Measurements from ENCODE around the gene TAF13. TPM values are rescaled to one million over a fixed set of nuclear protein-coding genes. Genes with fewer than 3 reads are reported as not detected.
A peak's percentile ranks its signal among the peaks of the same experiment; 100 is the strongest.
"Not testable (repeated sequence)": the region's sequence is repeated elsewhere in the genome, so short reads cannot be mapped to it uniquely, and the experiment has no call there.

Gene TAF13
- total RNA-seq, 1 donor from 2014 or later = 68.0 TPM

GRCh38 chr1:109046671-109047070 lies 29.1 kb downstream of the TAF13 start:
- DNase-seq = no peak

GRCh38 chr1:109045595-109045994 lies 30.2 kb downstream of the TAF13 start:
- no peak for DNase-seq

GRCh38 chr1:109041621-109042468 lies 34.0 kb downstream of the TAF13 start, which contains the start of gene WDR47:
TSS of gene WDR47 (minus strand) at chr1:109042102. CDS start at chr1:109023512, 18,590 bp downstream.
- peak; percentile 97 for DNase-seq

GRCh38 chr1:109040989-109041620 lies 34.7 kb downstream of the TAF13 start:
- DNase-seq = peak; percentile 55

- no peak for DNase-seq
Measured at GRCh38 chr1:109040627-109040988, 35.2 kb downstream of the TAF13 start.

GRCh38 chr1:109034382-109034781 lies 41.4 kb downstream of the TAF13 start:
- no peak for DNase-seq

GRCh38 chr1:109029493-109029892 lies 46.3 kb downstream of the TAF13 start:
- not testable (repeated sequence) for DNase-seq

- DNase-seq = no peak
Measured at GRCh38 chr1:109027841-109028240, 48.0 kb downstream of the TAF13 start.

GRCh38 chr1:109025694-109026093 lies 50.1 kb downstream of the TAF13 start:
- DNase-seq = no peak

- DNase-seq = no peak
Measured at GRCh38 chr1:109024646-109025045, 51.2 kb downstream of the TAF13 start.

GRCh38 chr1:109020693-109021257 lies 55.0 kb downstream of the TAF13 start:
- no peak for DNase-seq

- not testable (repeated sequence) for DNase-seq
Measured at GRCh38 chr1:109017719-109018118, 58.1 kb downstream of the TAF13 start.

- DNase-seq = no peak
Measured at GRCh38 chr1:109017134-109017533, 58.7 kb downstream of the TAF13 start.

Small RNAs within 50 kb of the gene (small RNA-seq; reads per million reads assigned to genes)
- gene AL356488.2 (ENCODE audit: low replicate concordance) (not detected), gene BX679664.1 (ENCODE audit: low replicate concordance) (not detected)

Other genes starting within 250 kb of the TAF13 start
- 2.6 TPM for gene AKNAD1, start 218.9 kb downstream of the TAF13 start, total RNA-seq
- 76.5 TPM for gene GPSM2, start 199.0 kb downstream of the TAF13 start, total RNA-seq
- 32.2 TPM for gene CLCC1, start 112.5 kb downstream of the TAF13 start, total RNA-seq
- gene WDR47, start 33.9 kb downstream of the TAF13 start, total RNA-seq = 22.7 TPM
- 35.2 TPM for gene TMEM167B, start 14.8 kb upstream of the TAF13 start, total RNA-seq
- 18.8 TPM for gene ELAPOR1, start 38.1 kb upstream of the TAF13 start, total RNA-seq
- 99.2 TPM for gene SARS1, start 137.9 kb upstream of the TAF13 start, total RNA-seq
- 16.7 TPM for gene CELSR2, start 173.5 kb upstream of the TAF13 start, total RNA-seq
- gene PSRC1, start 207.1 kb upstream of the TAF13 start, total RNA-seq = 5.4 TPM
- gene MYBPHL, start 231.0 kb upstream of the TAF13 start, total RNA-seq = not detected